IPS-18c (cell line): ENCODE data around the gene KREMEN1.

ENCODE experiments used
- H3K4me3 ChIP-seq: 2 replicates; pipeline ENCODE4 v1.7.0; 2013; ENCODE audit warnings: low read depth, mild to moderate bottlenecking, low read length, moderate library complexity; ENCODE audit not compliant: insufficient read depth
- H3K9me3 ChIP-seq: one replicate; pipeline ENCODE4 v1.6.1; 2013; ENCODE audit warnings: mild to moderate bottlenecking, low read length, moderate library complexity; ENCODE audit not compliant: control insufficient read depth, insufficient read depth

Gene KREMEN1

GRCh38 chr22:29136782-29137700 is 64.2 kb downstream of the KREMEN1 start:
- Histone ChIP-seq H3K9me3 (no peaks in the 10 kb centered on the region), H3K4me3 (no peak overlapping the region)

GRCh38 chr22:29138556-29139305 is 65.9 kb downstream of the KREMEN1 start:
- no peaks in the 10 kb centered on the region for H3K9me3 ChIP-seq

GRCh38 chr22:29139965-29140782 is 67.3 kb downstream of the KREMEN1 start:
- H3K4me3 ChIP-seq, result no peak overlapping the region
- H3K9me3 ChIP-seq, result no peaks in the 10 kb centered on the region

More at GRCh38 chr22:29138556-29139305, 65.9 kb downstream of the KREMEN1 start:
- H3K4me3 ChIP-seq, result no peak overlapping the region

- Histone ChIP-seq H3K4me3 (no peak overlapping the region), H3K9me3 (no peaks in the 10 kb centered on the region)
These were observed 68.3 kb downstream of the KREMEN1 start for GRCh38 chr22:29141078-29141688.

GRCh38 chr22:29142116-29142515 is 69.3 kb downstream of the KREMEN1 start:
- H3K4me3 ChIP-seq, result no peak overlapping the region
- H3K9me3 ChIP-seq, result no peaks in the 10 kb centered on the region

- H3K4me3 ChIP-seq, result no peak overlapping the region; the same call in 1 of the 2 replicates
- no peaks in the 10 kb centered on the region for H3K9me3 ChIP-seq
These were observed 71.3 kb downstream of the KREMEN1 start for GRCh38 chr22:29143941-29144785.

- H3K9me3 ChIP-seq, result no peaks in the 10 kb centered on the region
- no peak overlapping the region for H3K4me3 ChIP-seq
These were observed 71.9 kb downstream of the KREMEN1 start for GRCh38 chr22:29144786-29145160.

- no peaks in the 10 kb centered on the region for H3K9me3 ChIP-seq
- H3K4me3 ChIP-seq, result no peak overlapping the region
These were observed 72.7 kb downstream of the KREMEN1 start for GRCh38 chr22:29145321-29146072.

- H3K4me3 ChIP-seq, result no peak overlapping the region
- H3K9me3 ChIP-seq, result no peaks in the 10 kb centered on the region
These were observed 73.3 kb downstream of the KREMEN1 start for GRCh38 chr22:29146091-29146560.

GRCh38 chr22:29146771-29147170 is 73.9 kb downstream of the KREMEN1 start:
- H3K9me3 ChIP-seq, result no peaks in the 10 kb centered on the region

GRCh38 chr22:29147331-29147899 is 74.6 kb downstream of the KREMEN1 start:
- H3K4me3 ChIP-seq, result no peak overlapping the region
- H3K9me3 ChIP-seq, result no peaks in the 10 kb centered on the region

More at GRCh38 chr22:29146771-29147170, 73.9 kb downstream of the KREMEN1 start:
- H3K4me3 ChIP-seq, result no peak overlapping the region

- no peak overlapping the region for H3K4me3 ChIP-seq
- H3K9me3 ChIP-seq, result no peaks in the 10 kb centered on the region
These were observed 75.2 kb downstream of the KREMEN1 start for GRCh38 chr22:29148036-29148435.

- Histone ChIP-seq H3K9me3 (no peaks in the 10 kb centered on the region), H3K4me3 (no peak overlapping the region)
These were observed 76.0 kb downstream of the KREMEN1 start for GRCh38 chr22:29148826-29149225.

- no peaks in the 10 kb centered on the region for H3K9me3 ChIP-seq
- no peak overlapping the region for H3K4me3 ChIP-seq
These were observed 77.2 kb downstream of the KREMEN1 start for GRCh38 chr22:29149841-29150555.

GRCh38 chr22:29150701-29151100 is 77.9 kb downstream of the KREMEN1 start:
- Histone ChIP-seq H3K4me3 (no peak overlapping the region), H3K9me3 (no peaks in the 10 kb centered on the region)
